MM.1S (cell line): Measurements from ENCODE around the gene ZNF273.

Experiments used
- DNase-seq: peaks from one replicate; pipeline ENCODE4 v3.0.0-alpha.2; 2015
- H2AFZ ChIP-seq: fragments of 300-600 bp; sonication (generic); 2 replicates; pipeline ENCODE4 v1.6.0; 2016; ENCODE audit warnings: antibody characterized with exemption, low read length
- H3F3A ChIP-seq: fragments of 300-600 bp; sonication (generic); 2 replicates; pipeline ENCODE4 v1.6.1; 2016; ENCODE audit warnings: mild to moderate bottlenecking, antibody characterized with exemption, low read length, moderate library complexity, mixed read lengths; ENCODE audit not compliant: insufficient read depth
- H3K27ac ChIP-seq: fragments of 300-600 bp; sonication (generic); 2 replicates; pipeline ENCODE4 v1.5.1; 2016; ENCODE audit warnings: mild to moderate bottlenecking, low read length
- H3K27me3 ChIP-seq: fragments of 300-600 bp; sonication (generic); replicated peaks from 2 replicates; pipeline ENCODE4 v1.6.0; 2016; ENCODE audit warnings: low read length; ENCODE audit not compliant: insufficient read depth
- H3K36me3 ChIP-seq: fragments of 300-600 bp; sonication (generic); replicated peaks from 2 replicates; pipeline ENCODE4 v1.6.1; 2016; ENCODE audit warnings: mild to moderate bottlenecking, low read length, mixed read lengths; ENCODE audit not compliant: insufficient read depth
- H3K4me1 ChIP-seq: fragments of 300-600 bp; sonication (generic); 2 replicates; pipeline ENCODE4 v1.6.1; 2016; ENCODE audit warnings: low read length, mixed read lengths
- H3K4me2 ChIP-seq: fragments of 300-600 bp; sonication (generic); 2 replicates; pipeline ENCODE4 v1.6.0; 2016; ENCODE audit warnings: low read depth, low read length
- H3K4me3 ChIP-seq: fragments of 300-600 bp; sonication (generic); 2 replicates; pipeline ENCODE4 v1.5.1; 2016; ENCODE audit warnings: low read length, mixed read lengths
- H3K79me2 ChIP-seq: fragments of 300-600 bp; sonication (generic); 2 replicates; pipeline ENCODE4 v1.6.1; 2016; ENCODE audit warnings: mixed run types, low read length, mixed read lengths
- H3K9ac ChIP-seq: fragments of 300-600 bp; sonication (generic); 2 replicates; pipeline ENCODE4 v1.6.1; 2016; ENCODE audit warnings: low read length, mixed read lengths
- H3K9me2 ChIP-seq: fragments of 300-600 bp; sonication (generic); replicated peaks from 2 replicates; pipeline ENCODE4 v1.6.1; 2016; ENCODE audit warnings: mild to moderate bottlenecking, low read length, mixed read lengths; ENCODE audit not compliant: insufficient read depth
- H3K9me3 ChIP-seq: fragments of 300-600 bp; sonication (generic); replicated peaks from 2 replicates; pipeline ENCODE4 v1.6.1; 2016; ENCODE audit warnings: mild to moderate bottlenecking, low read length, mixed read lengths; ENCODE audit not compliant: insufficient read depth
- H4K20me1 ChIP-seq: fragments of 300-600 bp; sonication (generic); 2 replicates; pipeline ENCODE4 v1.6.1; 2016; ENCODE audit warnings: mild to moderate bottlenecking, low read length, moderate library complexity, mixed read lengths; ENCODE audit not compliant: insufficient read depth
- CTCF ChIP-seq: fragments of 300-600 bp; sonication (generic); IDR thresholded peaks from 2 replicates; pipeline ENCODE4 v1.5.1; 2016; ENCODE audit warnings: antibody characterized with exemption, low read length, mixed read lengths
- EZH2 ChIP-seq: fragments of 300-600 bp; sonication (generic); optimal IDR thresholded peaks from 2 replicates; pipeline ENCODE3; 2017; ENCODE audit warnings: low read depth, mild to moderate bottlenecking, antibody characterized with exemption, low read length, mixed read lengths
- EZH2phosphoT487 ChIP-seq: fragments of 300-600 bp; sonication (generic); IDR thresholded peaks from 2 replicates; pipeline ENCODE4 v1.6.1; 2018; ENCODE audit warnings: antibody characterized with exemption, low read length

Gene ZNF273

GRCh38 chr7:64951250-64951848 lies 48.3 kb downstream of the ZNF273 start:
- no peak overlapping the region for H3K9ac ChIP-seq
- H3K79me2 ChIP-seq: no peaks in the 10 kb centered on the region
- no peaks in the 10 kb centered on the region for H3F3A ChIP-seq
- TF ChIP-seq EZH2 (no peak), CTCF (peak; percentile 75)
- no peak overlapping the region for H2AFZ ChIP-seq
- no peak overlapping the region for H3K27ac ChIP-seq
- H3K9me3 ChIP-seq: no peaks in the 10 kb centered on the region
- peak; percentile 54 for DNase-seq
- no peak overlapping the region for H3K4me3 ChIP-seq
- no peak overlapping the region for H3K4me2 ChIP-seq
- no peaks in the 10 kb centered on the region for H3K36me3 ChIP-seq
- H3K4me1 ChIP-seq: no peaks in the 10 kb centered on the region
- H3K27me3 ChIP-seq: no peaks in the 10 kb centered on the region
- no peaks in the 10 kb centered on the region for H3K9me2 ChIP-seq
- no peaks in the 10 kb centered on the region for H4K20me1 ChIP-seq

- H2AFZ ChIP-seq: no peak overlapping the region
- H3K79me2 ChIP-seq: no peaks in the 10 kb centered on the region
- no peak overlapping the region for H3K4me2 ChIP-seq
- no peak overlapping the region for H3K4me3 ChIP-seq
- peak; percentile 62 for DNase-seq
- no peak for TF ChIP-seq EZH2phosphoT487
- TF ChIP-seq EZH2: no peak
- no peak for TF ChIP-seq CTCF
- no peaks in the 10 kb centered on the region for H3F3A ChIP-seq
- no peaks in the 10 kb centered on the region for H3K9me2 ChIP-seq
- H3K36me3 ChIP-seq: no peaks in the 10 kb centered on the region
- H3K9me3 ChIP-seq: no peaks in the 10 kb centered on the region
- H3K27ac ChIP-seq: peak overlapping the region; percentile 28; the same call in 1 of the 2 replicates
- H3K9ac ChIP-seq: no peak overlapping the region
- H3K27me3 ChIP-seq: no peaks in the 10 kb centered on the region
- no peaks in the 10 kb centered on the region for H4K20me1 ChIP-seq
- H3K4me1 ChIP-seq: peaks cover 3% of the 10 kb centered on the region; the same call in 1 of the 2 replicates
Measured at GRCh38 chr7:64959072-64959747, 56.1 kb downstream of the ZNF273 start.

- Histone ChIP-seq H3K9me2 (no peaks in the 10 kb centered on the region), H2AFZ (no peak overlapping the region), H4K20me1 (no peaks in the 10 kb centered on the region), H3K79me2 (no peaks in the 10 kb centered on the region), H3K27ac (no peak overlapping the region), H3K4me1 (no peaks in the 10 kb centered on the region), H3K9me3 (no peaks in the 10 kb centered on the region), H3K27me3 (no peaks in the 10 kb centered on the region), H3F3A (no peaks in the 10 kb centered on the region), H3K4me3 (no peak overlapping the region), H3K4me2 (no peak overlapping the region), H3K36me3 (no peaks in the 10 kb centered on the region), H3K9ac (no peak overlapping the region)
- TF ChIP-seq CTCF (no peak), EZH2 (no peak), EZH2phosphoT487 (no peak)
- DNase-seq: no peak
Measured at GRCh38 chr7:64965594-64965993, 62.5 kb downstream of the ZNF273 start.
